Suppressor macrophage treated with lipopolysaccharide for 4 hours (primary cell): ENCODE data around the gene GPATCH3.
"Not testable (repeated sequence)": the region's sequence is repeated elsewhere in the genome, so short reads cannot be mapped to it uniquely, and the experiment has no call there.

Experiments
- DNase-seq: peaks from one replicate; pipeline ENCODE4 v3.0.0-alpha.2; 2020

The GPATCH3 gene

GRCh38 chr1:26863685-26864077 is 36.6 kb downstream of the GPATCH3 start:
- DNase-seq: no peak

- DNase-seq: no peak
Observed at GRCh38 chr1:26862781-26863684, 37.2 kb downstream of the GPATCH3 start, which contains the start of gene SFN. Gene SFN, plus strand, starts transcription at chr1:26863149. Its CDS starts 64 bp downstream, at chr1:26863213.

- DNase-seq: no peak
Observed at GRCh38 chr1:26861889-26862378, 38.3 kb downstream of the GPATCH3 start.

GRCh38 chr1:26861286-26861701 is 39.0 kb downstream of the GPATCH3 start:
- DNase-seq: no peak

- DNase-seq: no peak
Observed at GRCh38 chr1:26858891-26859640, 41.2 kb downstream of the GPATCH3 start.

- no peak for DNase-seq
Observed at GRCh38 chr1:26858160-26858559, 42.1 kb downstream of the GPATCH3 start.

- no peak for DNase-seq
Observed at GRCh38 chr1:26857473-26858060, 42.7 kb downstream of the GPATCH3 start.

GRCh38 chr1:26856604-26857469 is 43.4 kb downstream of the GPATCH3 start:
- DNase-seq: no peak

GRCh38 chr1:26856181-26856580 is 44.1 kb downstream of the GPATCH3 start:
- DNase-seq: no peak

GRCh38 chr1:26855636-26856035 is 44.6 kb downstream of the GPATCH3 start:
- DNase-seq: no peak

- no peak for DNase-seq
Observed at GRCh38 chr1:26854906-26855305, 45.4 kb downstream of the GPATCH3 start.

GRCh38 chr1:26853600-26853999 is 46.7 kb downstream of the GPATCH3 start:
- DNase-seq: no peak

- DNase-seq: peak; percentile 89
Observed at GRCh38 chr1:26853156-26853555, 47.1 kb downstream of the GPATCH3 start.

GRCh38 chr1:26852701-26853100 is 47.6 kb downstream of the GPATCH3 start:
- no peak for DNase-seq

GRCh38 chr1:26851106-26851684 is 49.1 kb downstream of the GPATCH3 start:
- no peak for DNase-seq

GRCh38 chr1:26848941-26849774 is 51.1 kb downstream of the GPATCH3 start:
- DNase-seq: peak; percentile 31

GRCh38 chr1:26848499-26848898 is 51.8 kb downstream of the GPATCH3 start:
- no peak for DNase-seq

GRCh38 chr1:26847826-26848225 is 52.4 kb downstream of the GPATCH3 start:
- not testable (repeated sequence) for DNase-seq

GRCh38 chr1:26844424-26845196 is 55.7 kb downstream of the GPATCH3 start:
- no peak for DNase-seq
